IPS DF 6.9 (cell line): ENCODE data around the gene SLC31A1.

Experiments
- DNase-seq: peaks from one replicate; pipeline ENCODE4 v3.0.0-alpha.2; 2013; ENCODE audit warnings: low read depth, low spot score
- H3K27ac ChIP-seq: one replicate; pipeline ENCODE4 v1.5.1; 2013; ENCODE audit warnings: low read length, control low read depth
- H3K27me3 ChIP-seq: 2 replicates; pipeline ENCODE4 v1.6.1; 2013; ENCODE audit warnings: mild to moderate bottlenecking, low read length; ENCODE audit not compliant: control insufficient read depth, insufficient read depth
- H3K36me3 ChIP-seq: 2 replicates; pipeline ENCODE4 v1.6.1; 2013; ENCODE audit warnings: low read length; ENCODE audit not compliant: control insufficient read depth, insufficient read depth
- H3K4me1 ChIP-seq: 2 replicates; pipeline ENCODE4 v1.6.1; 2013; ENCODE audit warnings: low read length; ENCODE audit not compliant: control insufficient read depth, insufficient read depth
- H3K4me3 ChIP-seq: 2 replicates; pipeline ENCODE4 v1.5.1; 2013; ENCODE audit warnings: mild to moderate bottlenecking, low read length
- H3K9me3 ChIP-seq: 2 replicates; pipeline ENCODE4 v1.6.1; 2013; ENCODE audit warnings: low read length, inconsistent platforms; ENCODE audit not compliant: control insufficient read depth, insufficient read depth
- whole genome bisulfite sequencing: extraction: QIAGEN DNeasy Blood & Tissue Kit; methylation state at CpG from one replicate; pipeline ENCODE4 v1.1.7; 2013; ENCODE audit warnings: mixed read lengths, missing lambda C conversion rate; ENCODE audit not compliant: insufficient read length, insufficient coverage; 5-methylcytosine and 5-hydroxymethylcytosine counted together

SLC31A1 gene

GRCh38 chr9:113221003-113221799 is at the start of gene SLC31A1, which contains the start of gene FKBP15:
TSS of gene SLC31A1 (plus strand) at chr9:113221544. CDS start at chr9:113256149, 34,605 bp downstream.
TSS of gene FKBP15 (minus strand) at chr9:113221277. CDS start at chr9:113221243, 34 bp downstream.
- Histone ChIP-seq H3K9me3 (no peaks in the 10 kb centered on the region), H3K4me1 (peaks cover 2% of the 10 kb centered on the region; the same call in 1 of the 2 replicates), H3K27ac (no peak within 1 kb of the TSS), H3K27me3 (no peaks in the 10 kb centered on the region), H3K4me3 (peak within 1 kb of the TSS; percentile 91), H3K36me3 (no peaks in the 10 kb centered on the region)
- WGBS = no CpG with 5 or more reads among the region's 65 CpGs
- peak; percentile 93 for DNase-seq

GRCh38 chr9:113173341-113173740 is 48.0 kb upstream of the SLC31A1 start:
- Histone ChIP-seq H3K9me3 (no peaks in the 10 kb centered on the region), H3K36me3 (peaks cover 20% of the 10 kb centered on the region; the same call in 1 of the 2 replicates), H3K4me3 (no peak overlapping the region), H3K27me3 (no peaks in the 10 kb centered on the region), H3K27ac (no peak overlapping the region), H3K4me1 (no peaks in the 10 kb centered on the region)
- no CpG with 5 or more reads among the region's 3 CpGs for WGBS
- no peak for DNase-seq

DNA sequence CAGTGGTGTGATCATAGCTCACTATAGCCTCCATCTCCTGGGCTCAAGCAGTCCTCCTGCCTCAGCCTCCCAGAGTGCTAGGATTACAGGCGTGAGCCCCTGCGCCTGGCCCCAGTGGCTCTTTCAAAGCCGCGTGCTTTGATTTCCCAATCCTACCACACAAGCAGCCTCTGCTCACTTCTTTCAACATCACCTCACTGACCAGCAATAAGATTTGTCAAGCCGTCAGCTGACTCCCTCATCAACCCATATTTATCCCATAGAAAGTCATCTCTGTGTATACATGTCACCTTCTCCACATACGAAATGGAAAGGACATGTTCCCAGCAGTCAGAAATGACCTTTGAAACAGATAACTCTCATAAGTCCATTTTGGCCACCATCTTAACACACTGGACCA is 44.5 kb upstream of the SLC31A1 start:
- Histone ChIP-seq H3K27me3 (no peaks in the 10 kb centered on the region), H3K4me1 (no peaks in the 10 kb centered on the region), H3K27ac (no peak overlapping the region), H3K4me3 (no peak overlapping the region), H3K36me3 (peaks cover 7% of the 10 kb centered on the region; the same call in 1 of the 2 replicates), H3K9me3 (no peaks in the 10 kb centered on the region)
- no CpG with 5 or more reads among the region's 6 CpGs for WGBS
- DNase-seq = no peak

GRCh38 chr9:113177251-113177650 is 44.1 kb upstream of the SLC31A1 start:
- Histone ChIP-seq H3K4me1 (no peaks in the 10 kb centered on the region), H3K9me3 (no peaks in the 10 kb centered on the region), H3K27ac (no peak overlapping the region), H3K4me3 (no peak overlapping the region), H3K36me3 (peaks cover 8% of the 10 kb centered on the region; the same call in 1 of the 2 replicates), H3K27me3 (no peaks in the 10 kb centered on the region)
- WGBS = no CpG with 5 or more reads among the region's 2 CpGs
- DNase-seq = no peak

DNA sequence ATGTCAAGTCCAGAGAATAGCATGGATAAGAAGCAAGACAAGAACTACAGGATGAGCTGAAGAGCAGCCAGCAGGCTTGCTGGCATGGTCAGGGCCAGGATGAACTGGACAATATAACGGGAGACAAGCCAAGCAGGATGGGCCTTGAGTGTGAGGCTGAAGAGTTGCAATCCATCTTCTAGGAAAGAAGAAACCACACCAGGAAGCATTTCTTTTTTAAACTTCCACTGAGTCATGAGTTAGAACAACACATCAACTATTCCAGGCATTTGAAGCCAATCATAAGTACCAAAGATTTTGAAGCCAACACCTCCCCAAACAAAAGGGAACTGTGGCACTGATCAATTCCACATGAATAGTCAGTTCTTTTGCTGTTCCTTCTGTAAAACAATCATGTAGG is 43.3 kb upstream of the SLC31A1 start:
- Histone ChIP-seq H3K9me3 (no peaks in the 10 kb centered on the region), H3K36me3 (peaks cover 15% of the 10 kb centered on the region; the same call in 1 of the 2 replicates), H3K4me3 (no peak overlapping the region), H3K27ac (no peak overlapping the region), H3K27me3 (no peaks in the 10 kb centered on the region), H3K4me1 (no peaks in the 10 kb centered on the region)
- no peak for DNase-seq
- no CpG with 5 or more reads among the region's 1 CpG for WGBS

DNA sequence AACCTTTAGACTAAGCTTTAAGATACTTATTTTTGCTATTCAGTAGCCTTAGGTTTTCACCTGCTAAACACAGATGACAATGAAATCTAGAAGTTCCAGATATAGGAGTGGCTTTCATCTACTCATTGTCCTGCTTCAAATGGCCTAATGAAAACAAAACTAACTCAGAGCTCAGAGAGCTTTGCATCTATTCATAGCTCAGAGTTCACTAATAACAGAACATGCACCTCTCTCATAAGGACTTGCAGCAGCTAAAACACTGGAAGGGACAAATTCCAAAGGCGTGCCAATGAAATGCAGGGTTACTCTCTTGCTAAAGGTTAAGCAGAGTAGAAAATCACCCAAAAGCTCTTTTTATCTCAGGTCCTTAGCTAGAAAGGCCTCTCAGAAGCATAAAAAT is 41.5 kb upstream of the SLC31A1 start:
- Histone ChIP-seq H3K27me3 (no peaks in the 10 kb centered on the region), H3K4me1 (no peaks in the 10 kb centered on the region), H3K9me3 (no peaks in the 10 kb centered on the region), H3K4me3 (no peak overlapping the region), H3K36me3 (peaks cover 13% of the 10 kb centered on the region; the same call in 1 of the 2 replicates), H3K27ac (no peak overlapping the region)
- WGBS = no CpG with 5 or more reads among the region's 1 CpG
- no peak for DNase-seq

DNA sequence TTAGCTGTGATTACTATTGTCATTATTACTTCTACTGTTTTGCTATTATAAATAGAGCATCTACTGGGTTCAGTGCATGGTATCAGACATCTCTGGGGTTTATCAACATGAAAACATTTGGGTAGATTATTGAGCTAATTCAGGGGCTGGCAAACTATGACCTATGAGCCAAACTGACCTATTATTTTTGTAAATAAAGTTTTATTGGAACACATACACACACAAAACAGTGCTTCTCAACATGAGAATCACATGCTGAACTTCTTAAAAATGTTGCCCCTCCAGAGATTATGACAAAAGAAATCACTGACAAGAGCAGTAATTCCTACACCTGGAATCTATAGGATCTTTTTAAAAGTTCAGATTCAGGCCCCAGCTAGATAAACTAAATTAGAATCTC is 40.2 kb upstream of the SLC31A1 start:
- no peak for DNase-seq
- Histone ChIP-seq H3K36me3 (peaks cover 18% of the 10 kb centered on the region; the same call in 1 of the 2 replicates), H3K27me3 (no peaks in the 10 kb centered on the region), H3K4me1 (no peaks in the 10 kb centered on the region), H3K9me3 (no peaks in the 10 kb centered on the region), H3K27ac (no peak overlapping the region), H3K4me3 (no peak overlapping the region)

DNA sequence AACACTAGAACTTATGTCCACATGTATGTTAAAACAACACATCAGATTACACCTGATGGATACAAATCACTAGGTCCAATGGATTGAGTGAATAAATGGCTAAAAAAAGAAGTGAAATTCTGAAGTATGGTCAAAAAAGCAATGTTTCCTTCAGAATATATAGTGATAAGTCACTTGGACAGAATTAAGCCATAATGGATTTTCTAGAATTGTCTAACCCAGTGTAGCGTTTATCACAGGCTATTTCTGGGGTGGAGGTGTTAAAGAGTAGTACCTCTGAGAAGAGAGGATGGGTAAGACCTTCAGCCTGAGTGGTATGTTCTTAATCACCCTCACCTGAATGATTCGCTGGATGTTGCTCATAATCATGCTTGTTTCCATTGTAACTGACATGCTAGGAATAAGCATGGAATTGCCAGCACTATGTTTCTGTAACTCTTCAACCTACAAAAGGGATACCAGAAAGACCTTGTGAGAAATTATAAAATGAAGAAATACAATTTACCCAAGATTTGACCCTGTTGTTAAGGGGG is 37.3 kb upstream of the SLC31A1 start:
- H3K27me3 ChIP-seq = no peaks in the 10 kb centered on the region
- H3K4me1 ChIP-seq = no peaks in the 10 kb centered on the region
- WGBS = no CpG with 5 or more reads among the region's 2 CpGs
- no peak overlapping the region for H3K27ac ChIP-seq
- no peaks in the 10 kb centered on the region for H3K9me3 ChIP-seq
- no peak for DNase-seq
- no peak overlapping the region for H3K4me3 ChIP-seq
- peaks cover 17% of the 10 kb centered on the region; the same call in 1 of the 2 replicates for H3K36me3 ChIP-seq

- Histone ChIP-seq H3K4me1 (no peaks in the 10 kb centered on the region), H3K4me3 (no peak overlapping the region), H3K9me3 (no peaks in the 10 kb centered on the region), H3K36me3 (peaks cover 17% of the 10 kb centered on the region; the same call in 1 of the 2 replicates), H3K27me3 (no peaks in the 10 kb centered on the region), H3K27ac (no peak overlapping the region)
- no peak for DNase-seq
- WGBS = no CpG with 5 or more reads among the region's 2 CpGs
Observed at GRCh38 chr9:113184539-113184938, 36.8 kb upstream of the SLC31A1 start.

DNA sequence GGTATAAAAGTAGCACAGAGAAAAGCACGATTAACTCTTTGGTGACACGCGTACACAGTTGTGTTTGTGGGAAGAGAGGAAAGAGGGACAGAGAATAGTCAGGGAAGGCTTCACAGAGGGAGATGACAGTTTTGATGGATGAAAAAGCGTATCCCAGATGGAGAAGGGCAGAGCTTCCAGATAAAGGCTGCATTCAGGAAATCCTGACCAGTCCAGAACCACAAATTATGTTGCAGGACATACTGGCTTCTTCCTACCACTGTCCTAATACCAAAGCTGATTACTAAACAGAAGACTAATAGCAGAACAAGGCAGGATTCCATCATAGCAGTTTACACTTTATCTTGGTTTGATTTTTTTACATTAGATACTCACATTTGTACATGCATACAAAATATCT is 36.1 kb upstream of the SLC31A1 start:
- peaks cover 17% of the 10 kb centered on the region; the same call in 1 of the 2 replicates for H3K36me3 ChIP-seq
- no CpG with 5 or more reads among the region's 4 CpGs for whole genome bisulfite sequencing
- no peak overlapping the region for H3K27ac ChIP-seq
- H3K9me3 ChIP-seq = no peaks in the 10 kb centered on the region
- no peak overlapping the region for H3K4me3 ChIP-seq
- no peaks in the 10 kb centered on the region for H3K27me3 ChIP-seq
- no peaks in the 10 kb centered on the region for H3K4me1 ChIP-seq
- no peak for DNase-seq
